K562 (cell line): Measurements from ENCODE around the gene CNGA3. TPM values are rescaled to one million over a fixed set of nuclear protein-coding genes. Genes with fewer than 3 reads are reported as not detected.

Experiments
- ATAC-seq: fragments of 200-7000 bp; cut with Tn5 transposase; 3 replicates; pipeline ENCODE4 v1.9.1; 2020; ENCODE audit warnings: moderate library complexity
- BruUV-seq: library from RNA; stranded (reverse); fragments of 400-500 nt; replicated peaks from 2 replicates; lab custom pipeline; 2021; lab: Mats Ljungman, UMichigan
- CTCF ChIA-PET: fragments of 300-600 bp; formaldehyde crosslinking; extraction: SDS; loops from one replicate; lab custom pipeline; 2021; ENCODE audit warnings: low intra/inter-chr PET ratio; lab: Yijun Ruan, JAX
- POLR2A ChIA-PET: fragments of 300-600, 350-650 bp; sonication (Branson Sonifier 250); formaldehyde crosslinking; extraction: SDS; loops from one replicate; lab custom pipeline; 2021; ENCODE audit warnings: antibody characterized with exemption, inconsistent platforms; lab: Yijun Ruan, JAX
- DNase-seq, 4 experiments: peaks; one replicate each; pipeline versions ENCODE4 v3.0.0 to v3.0.0-alpha.2; 2011 to 2018; ENCODE audit warnings: low spot score in 3 of 4, mixed read lengths in 3 of 4; ENCODE audit errors: extremely low read depth in 1 of 4
- FAIRE-seq: peaks from 2 replicates; lab custom pipeline; 2011; peaks lifted over from hg19 to GRCh38; lab: Jason Lieb, UNC
- H2AFZ ChIP-seq: 2 replicates; pipeline ENCODE4 v1.6.0; 2011; ENCODE audit warnings: low read depth, low read length, control low read depth, inconsistent platforms
- H3K27ac ChIP-seq: fragments of 200-600 bp; 3 replicates; pipeline ENCODE4 v1.8.0; 2011; ENCODE audit warnings: low read depth, mild to moderate bottlenecking, control low read depth, inconsistent platforms, low read length, moderate library complexity, mixed read lengths; ENCODE audit errors: extremely low read depth
- H3K27me3 ChIP-seq, 2 experiments: fragments of 300-600 bp in 1 of 2; 2 replicates in 1 of 2; 3 replicates in 1 of 2; pipeline versions ENCODE4 v1.6.0 to v1.8.0; 2011; ENCODE audit warnings: inconsistent platforms in 2 of 2, low read length in 2 of 2, mild to moderate bottlenecking in 1 of 2, mixed read lengths in 1 of 2, moderate library complexity in 1 of 2; ENCODE audit not compliant: control insufficient read depth in 2 of 2, insufficient read depth in 2 of 2
- H3K36me3 ChIP-seq: fragments of 300-600 bp; 3 replicates; pipeline ENCODE4 v1.8.0; 2011; ENCODE audit warnings: mild to moderate bottlenecking, low read length, inconsistent platforms; ENCODE audit not compliant: control insufficient read depth, insufficient read depth
- H3K4me1 ChIP-seq, 2 experiments: fragments of 200-600 bp in 1 of 2; replicated peaks in 1 of 2; 2 replicates in 1 of 2; 3 replicates in 1 of 2; pipeline versions ENCODE4 v1.5.1 to v1.8.0; 2011; ENCODE audit warnings: inconsistent platforms in 2 of 2, low read length in 2 of 2, mild to moderate bottlenecking in 1 of 2, mixed read lengths in 1 of 2, moderate library complexity in 1 of 2; ENCODE audit not compliant: control insufficient read depth in 2 of 2, insufficient read depth in 2 of 2
- H3K4me2 ChIP-seq: 2 replicates; pipeline ENCODE4 v1.6.1; 2011; ENCODE audit warnings: low read length, control low read depth, inconsistent platforms, mixed read lengths; ENCODE audit not compliant: insufficient read depth
- H3K4me3 ChIP-seq: fragments of 200-600 bp; sonication (generic), shearing (Covaris generic); 2 replicates; pipeline ENCODE4 v1.5.1; 2016; ENCODE audit warnings: control low read depth, inconsistent platforms
- H3K79me2 ChIP-seq: fragments of 200-600 bp; 3 replicates; pipeline ENCODE4 v1.8.0; 2011; ENCODE audit warnings: low read length, inconsistent platforms; ENCODE audit not compliant: control insufficient read depth, insufficient read depth
- H3K9ac ChIP-seq, 2 experiments: 2 replicates each; pipeline versions ENCODE4 v1.6.0 to v1.6.1; 2011; ENCODE audit warnings: low read depth in 2 of 2, low read length in 2 of 2, control low read depth in 1 of 2, inconsistent platforms in 1 of 2, mild to moderate bottlenecking in 1 of 2, mixed read lengths in 1 of 2; ENCODE audit not compliant: insufficient read depth in 1 of 2
- H3K9me1 ChIP-seq: one replicate; pipeline ENCODE4 v1.6.0; 2011; ENCODE audit warnings: inconsistent platforms, mild to moderate bottlenecking, low read length, moderate library complexity; ENCODE audit not compliant: control insufficient read depth, insufficient read depth
- H3K9me3 ChIP-seq: replicated peaks from 2 replicates; pipeline ENCODE4 v1.5.1; 2011; ENCODE audit warnings: low read depth, low read length, inconsistent platforms; ENCODE audit not compliant: control insufficient read depth, insufficient read depth
- H4K20me1 ChIP-seq: replicated peaks from 2 replicates; pipeline ENCODE4 v1.6.1; 2011; ENCODE audit warnings: low read length, inconsistent platforms, mixed read lengths; ENCODE audit not compliant: control insufficient read depth, insufficient read depth
- EGR1 ChIP-seq: fragments of 450-650 bp; conservative IDR thresholded peaks from 2 replicates; pipeline ENCODE4 v1.6.1; 2017; ENCODE audit warnings: mild to moderate bottlenecking
- MYBL2 ChIP-seq, 2 experiments: fragments of 450-650 bp in 1 of 2; sonication (generic) in 1 of 2; formaldehyde crosslinking in 1 of 2; IDR thresholded peaks; 2 replicates each; pipeline versions ENCODE4 v1.6.1 to v1.8.1; 2017 to 2022; ENCODE audit warnings: borderline replicate concordance in 1 of 2, inconsistent platforms in 1 of 2, low read depth in 1 of 2, mild to moderate bottlenecking in 1 of 2, missing genetic modification reagents in 1 of 2, moderate library complexity in 1 of 2
- ZBTB9 ChIP-seq: fragments of 450-650 bp; formaldehyde crosslinking; IDR thresholded peaks from 2 replicates; pipeline ENCODE4 v1.4.0; 2020; ENCODE audit warnings: mild to moderate bottlenecking, moderate library complexity
- ZNF699 ChIP-seq: fragments of 250-450 bp; sonication (Bioruptor Pico); IDR thresholded peaks from 2 replicates; pipeline ENCODE4 v1.8.0; 2021; ENCODE audit warnings: mild to moderate bottlenecking, moderate library complexity; ENCODE audit not compliant: insufficient replicate concordance
- WGBS: fragments of 100-300 bp; shearing (Covaris generic); methylation state at CpG from one replicate; pipeline ENCODE4 v1.1.6; 2016; ENCODE audit warnings: low coverage, mixed read lengths; ENCODE audit not compliant: insufficient coverage; ENCODE audit errors: missing lambda C conversion rate; 5-methylcytosine and 5-hydroxymethylcytosine counted together
- in situ Hi-C: fragments of 300-500 bp; cut with MboI; formaldehyde crosslinking; loops from 4 replicates; pipeline ENCODE4 v1.15.0; 2018; ENCODE audit warnings: inconsistent platforms, mixed read lengths
- intact Hi-C: fragments of 100-400 bp; cut with micrococcal nuclease; formaldehyde crosslinking; loops from 2 replicates; pipeline ENCODE4 v1.14.2; 2022
- polyA plus RNA-seq, 8 experiments: library from polyadenylated mRNA; depleted of rRNA in 4 of 8; stranded (reverse) in 5 of 8; unstranded in 3 of 8; fragments of >200 nt; fragmentation: Nextera tagmentation in 2 of 8; fragmentation: Illumina TruSeq in 1 of 8; extraction: Ambion mirVana in 2 of 8; extraction: Trizol in 1 of 8; gene quantifications; 2 replicates each; pipeline versions ENCODE4 v1.2.1 to v1.2.3, GENCODE V29; 2011 to 2014; ENCODE audit warnings: inconsistent platforms in 1 of 8, missing spikeins in 1 of 8
- total RNA-seq, 7 experiments: library from RNA; depleted of rRNA in 6 of 7; stranded (reverse); fragments of >200 nt in 6 of 7; fragmentation: Illumina TruSeq in 2 of 7; extraction: Trizol in 2 of 7; gene quantifications; 2 replicates each; pipeline versions ENCODE4 v1.2.1 to v1.2.3, GENCODE V29; 2011 to 2021; ENCODE audit warnings: low replicate concordance in 1 of 7
- TF ChIP-seq, protein P1 (sequence below): fragments of 250-450 bp; sonication (Bioruptor Pico); IDR thresholded peaks from 2 replicates; pipeline ENCODE4 v1.5.0; 2021

Gene CNGA3
- total and polyA plus RNA-seq, 9 of the 15 experiments (the other 6 are each of a cell fraction or from before 2014, with no cell fraction given): not detected

GRCh38 chr2:98391581-98392270 is 45.5 kb downstream of the CNGA3 start (continued):
- TF ChIP-seq ZBTB9 (CRISPR knock-in tag) (no peak), ZNF699 (CRISPR knock-in tag) (no peak)
- TF ChIP-seq, protein P1, sequence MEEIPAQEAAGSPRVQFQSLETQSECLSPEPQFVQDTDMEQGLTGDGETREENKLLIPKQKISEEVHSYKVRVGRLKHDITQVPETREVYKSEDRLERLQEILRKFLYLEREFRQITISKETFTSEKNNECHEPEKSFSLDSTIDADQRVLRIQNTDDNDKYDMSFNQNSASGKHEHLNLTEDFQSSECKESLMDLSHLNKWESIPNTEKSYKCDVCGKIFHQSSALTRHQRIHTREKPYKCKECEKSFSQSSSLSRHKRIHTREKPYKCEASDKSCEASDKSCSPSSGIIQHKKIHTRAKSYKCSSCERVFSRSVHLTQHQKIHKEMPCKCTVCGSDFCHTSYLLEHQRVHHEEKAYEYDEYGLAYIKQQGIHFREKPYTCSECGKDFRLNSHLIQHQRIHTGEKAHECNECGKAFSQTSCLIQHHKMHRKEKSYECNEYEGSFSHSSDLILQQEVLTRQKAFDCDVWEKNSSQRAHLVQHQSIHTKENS (CRISPR knock-in tag): no peak
- TF ChIP-seq, all 486 proteins: peak for 0

GRCh38 chr2:98393354-98393753 is 47.1 kb downstream of the CNGA3 start:
- Histone ChIP-seq H3K4me1 (no peaks in the 10 kb centered on the region), H3K9me1 (no peaks in the 10 kb centered on the region), H3K27me3 (peaks cover 43 to 67% of the 10 kb centered on the region in 2 experiments), H3K36me3 (no peaks in the 10 kb centered on the region), H3K27ac (no peak overlapping the region), H3K9me3 (no peaks in the 10 kb centered on the region), H4K20me1 (no peaks in the 10 kb centered on the region; the same call in 1 of the 2 replicates), H3K9ac (no peak overlapping the region), H3K4me2 (no peak overlapping the region), H3K79me2 (no peaks in the 10 kb centered on the region), H2AFZ (no peak overlapping the region), H3K4me3 (no peak overlapping the region)
- ChIA-PET CTCF (no interaction called here), POLR2A (interaction anchor here (0.7 kb wide), 1 partner anchor 746 kb away, joined by 3 read pairs; no protein-coding TSS in a partner anchor)
- intact Hi-C loops (no loop called here), in situ Hi-C loops (loop anchor here (25.0 kb wide), 1 partner anchor 581 kb away; no protein-coding TSS in a partner anchor)
- FAIRE-seq (no peak), DNase-seq (no peak), ATAC-seq (no peak)
- TF ChIP-seq EGR1 (peak; percentile 37; the same call in 1 of the 2 replicates), MYBL2 (IDR thresholded peaks at IDR 0.05; ENCODE audit: low read depth) (no peak), MYBL2 (CRISPR knock-in tag; IDR thresholded peaks at IDR 0.05; ENCODE audit: borderline replicate concordance) (no peak)
- WGBS: 0% methylated on average over 4 of the region's 5 CpGs
- no TSS peak for BruUV-seq
